ENCODE results near the gene MPV17.
A peak's percentile ranks its signal among the peaks of the same experiment; 100 is the strongest.
"Not testable (repeated sequence)": the region's sequence is repeated elsewhere in the genome, so short reads cannot be mapped to it uniquely, and the experiment has no call there.

Gene MPV17

GRCh38 chr2:27296481-27296880 lies 26.4 kb downstream of the MPV17 start:
- no peak for DNase-seq

GRCh38 chr2:27294928-27295327 lies 28.0 kb downstream of the MPV17 start:
- no peak for DNase-seq

DNA sequence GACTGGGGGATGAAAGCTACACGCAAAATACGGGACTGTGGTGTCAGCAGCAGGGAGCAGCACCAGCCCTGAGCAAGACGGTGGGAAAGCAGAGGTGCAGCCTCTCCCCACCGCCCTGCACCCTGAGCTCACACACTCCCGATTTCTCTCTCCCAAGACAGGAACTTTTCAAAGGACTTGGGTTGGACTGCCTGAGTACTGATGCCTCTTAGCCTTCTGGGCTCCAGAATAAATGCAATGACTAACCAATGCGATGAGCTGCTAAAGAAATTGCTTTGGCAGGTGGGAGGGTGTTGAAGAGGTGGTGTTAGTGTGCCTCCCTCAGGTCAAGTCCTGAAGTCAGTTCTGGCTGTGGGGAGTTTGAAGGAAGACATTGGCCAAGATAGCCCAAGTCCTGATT lies 31.0 kb downstream of the MPV17 start:
- DNase-seq, result no peak

DNA sequence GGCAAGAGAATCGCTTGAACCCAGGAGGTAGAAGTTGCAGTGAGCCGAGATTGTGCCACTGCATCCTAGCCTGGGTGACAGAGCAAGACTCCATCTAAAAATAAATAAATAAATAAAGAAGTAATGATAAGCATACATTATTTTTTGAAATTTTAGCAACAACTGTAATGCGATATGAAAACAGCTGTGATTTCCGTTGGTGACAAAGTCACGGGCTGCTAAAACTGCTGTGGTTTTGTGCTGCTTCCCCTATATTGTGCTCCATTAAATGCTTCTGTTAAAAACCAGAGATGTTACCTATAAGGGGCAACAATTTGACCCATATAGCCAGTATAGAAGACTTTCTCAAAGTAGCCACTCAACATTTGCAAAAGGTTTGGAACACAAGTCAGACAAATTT lies 32.3 kb downstream of the MPV17 start:
- DNase-seq, result no peak

GRCh38 chr2:27288610-27289009 lies 34.3 kb downstream of the MPV17 start:
- DNase-seq, result no peak

DNA sequence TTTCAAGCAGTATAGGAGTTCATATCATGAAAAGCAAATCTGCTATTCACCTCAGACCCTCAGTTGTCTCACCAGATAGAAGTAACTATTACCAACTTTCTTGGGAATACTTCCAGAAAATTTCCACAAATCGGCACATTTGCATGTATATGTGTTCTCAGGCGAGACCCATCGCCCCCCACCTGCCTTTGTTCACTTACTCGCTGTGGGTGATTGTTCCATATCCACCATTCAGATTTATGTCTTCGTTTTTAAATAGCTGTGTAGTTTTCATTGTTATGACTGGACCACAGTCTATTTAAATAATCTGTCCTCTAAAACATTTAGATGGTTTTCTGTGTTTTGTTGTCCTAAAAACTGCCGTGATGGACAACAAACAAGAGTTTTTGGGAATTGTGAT lies 37.4 kb downstream of the MPV17 start:
- DNase-seq, result no peak

- DNase-seq, result no peak
Observed at GRCh38 chr2:27284996-27285395, 37.9 kb downstream of the MPV17 start.

DNA sequence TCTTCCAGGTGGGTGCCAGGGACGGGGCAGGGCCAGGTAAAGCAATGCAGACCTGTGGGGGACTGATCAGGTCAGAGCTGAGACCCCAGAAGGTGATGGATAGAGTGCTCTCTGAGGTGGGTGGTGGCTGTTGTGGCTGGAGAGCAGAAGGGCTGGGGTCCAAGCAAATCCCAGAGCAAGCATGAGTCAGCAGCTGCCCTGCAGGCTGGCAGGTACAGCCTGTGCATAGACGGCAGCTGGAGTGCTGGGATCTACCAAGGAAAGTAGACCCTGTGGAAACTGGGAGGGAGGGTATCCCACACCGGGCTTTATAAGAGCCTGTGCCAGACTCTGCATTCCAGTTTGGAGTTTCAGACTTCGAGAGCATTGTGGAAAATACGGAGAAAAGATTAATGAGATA lies 40.0 kb downstream of the MPV17 start:
- DNase-seq, result no peak

DNA sequence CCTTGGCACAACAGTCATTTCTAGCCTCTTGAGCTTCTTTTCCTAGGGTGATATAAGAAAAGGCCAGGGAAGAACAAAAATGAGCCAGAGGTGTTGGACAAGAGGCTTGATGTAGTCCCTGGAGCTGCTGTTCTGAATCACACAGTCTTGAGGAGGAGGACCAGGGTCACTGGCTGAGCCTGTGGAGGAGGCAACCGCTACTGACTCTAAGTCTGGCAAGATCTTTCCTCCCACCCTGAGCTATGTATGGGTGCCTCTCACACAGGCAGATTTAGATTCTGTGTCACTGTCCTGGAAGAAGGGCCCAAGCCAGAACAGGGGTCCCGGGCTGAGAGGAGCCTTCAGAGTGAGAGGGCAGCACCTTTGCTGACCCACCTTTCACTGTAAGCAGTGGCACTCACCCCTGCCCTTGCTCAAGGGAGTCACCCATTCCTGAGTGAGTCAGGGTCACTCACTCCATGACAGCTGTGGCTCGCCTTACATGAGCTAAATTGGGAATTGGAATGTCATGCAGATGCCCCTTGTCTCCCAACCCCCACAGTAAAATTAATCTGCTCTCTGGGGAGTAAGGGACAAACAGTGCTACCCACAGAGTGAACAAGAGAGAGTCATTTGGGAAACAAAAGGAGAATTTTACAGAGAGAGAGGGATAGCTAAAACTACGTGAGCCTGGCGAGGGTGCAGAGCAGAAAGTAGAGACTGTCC lies 40.9 kb downstream of the MPV17 start, which contains the start of gene TRIM54:
Gene TRIM54 (plus strand): TSS at position 575 of the 705 bp plus-strand sequence. CDS start 303 bp downstream, outside the sequence.
- no peak for DNase-seq

- DNase-seq, result no peak
Observed at GRCh38 chr2:27281442-27281841, 41.5 kb downstream of the MPV17 start.

- no peak for DNase-seq
Observed at GRCh38 chr2:27280826-27281225, 42.1 kb downstream of the MPV17 start.

GRCh38 chr2:27278010-27278409 lies 44.9 kb downstream of the MPV17 start:
- DNase-seq, result no peak

- DNase-seq, result no peak
Observed at GRCh38 chr2:27275211-27276150, 47.4 kb downstream of the MPV17 start, which contains the start of gene DNAJC5G. Gene DNAJC5G (plus strand): TSS chr2:27275433. CDS start chr2:27276729, 1,296 bp downstream.

- DNase-seq, result not testable (repeated sequence)
Observed at GRCh38 chr2:27272537-27273522, 50.1 kb downstream of the MPV17 start.

DNA sequence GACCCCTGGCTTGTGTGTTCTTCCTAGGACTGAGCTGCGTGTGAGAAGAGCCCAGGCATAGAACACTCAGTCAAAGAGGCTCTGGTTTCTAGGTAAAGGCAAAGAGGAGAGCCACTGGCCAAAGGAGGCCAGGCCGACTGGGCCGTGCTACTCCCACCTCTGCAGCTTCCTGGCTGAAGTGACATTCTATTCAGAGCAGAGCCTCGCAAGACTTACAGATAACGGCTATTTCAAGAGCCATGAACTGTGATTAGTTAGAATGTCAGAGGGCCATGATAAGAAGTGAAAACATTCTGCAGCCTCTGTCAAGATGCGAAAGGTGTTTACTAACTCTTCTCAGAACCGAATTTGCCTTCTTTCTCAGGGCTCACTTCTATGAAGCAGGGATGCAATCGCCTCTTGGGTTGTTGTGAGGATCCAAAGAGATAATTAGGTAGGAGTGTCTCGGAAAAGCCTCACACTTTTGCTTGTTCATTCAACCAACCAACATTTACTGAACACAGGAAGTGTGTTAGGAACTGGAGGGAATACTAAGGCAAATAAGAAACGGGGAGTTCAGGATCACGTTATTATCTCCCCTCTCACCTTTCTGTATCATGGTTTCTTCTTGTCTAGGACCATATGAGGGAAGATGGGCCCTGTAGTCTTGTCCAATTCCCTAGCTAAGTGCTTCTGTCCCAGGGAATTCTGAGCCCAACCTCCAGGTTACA lies 51.1 kb downstream of the MPV17 start:
- DNase-seq, result no peak

GRCh38 chr2:27270670-27271069 lies 52.2 kb downstream of the MPV17 start:
- no peak for DNase-seq

GRCh38 chr2:27270131-27270530 lies 52.8 kb downstream of the MPV17 start:
- no peak for DNase-seq

DNA sequence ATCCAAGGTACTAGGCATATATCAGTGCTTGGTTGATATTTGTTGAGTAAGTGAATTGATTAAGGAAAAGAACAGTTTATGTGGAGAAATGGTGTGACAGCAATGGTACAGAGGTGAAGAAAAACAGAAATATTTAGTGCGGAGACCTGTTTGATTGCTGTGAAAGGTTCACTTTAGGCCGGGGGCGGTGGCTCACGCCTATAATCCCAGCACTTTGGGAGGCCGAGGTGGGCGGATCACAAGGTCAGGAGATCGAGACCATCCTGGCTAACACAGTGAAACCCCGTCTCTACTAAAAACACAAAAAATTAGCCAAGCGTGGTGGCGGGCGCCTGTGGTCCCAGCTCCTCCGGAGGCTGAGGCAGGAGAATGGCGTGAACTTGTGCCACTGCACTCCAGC lies 54.6 kb downstream of the MPV17 start:
- not testable (repeated sequence) for DNase-seq

GRCh38 chr2:27265536-27265870 lies 57.4 kb downstream of the MPV17 start:
- DNase-seq, result no peak

GRCh38 chr2:27264753-27265535 lies 58.0 kb downstream of the MPV17 start:
- DNase-seq, result peak; percentile 80

GRCh38 chr2:27264253-27264752 lies 58.6 kb downstream of the MPV17 start:
- DNase-seq, result peak; percentile 48
